Embryonic facial prominence (tissue), 1 donor: ENCODE data around the gene MORN1.
"Not testable (repeated sequence)": the region's sequence is repeated elsewhere in the genome, so short reads cannot be mapped to it uniquely, and the experiment has no call there.

Experiments
- DNase-seq: peaks from one replicate; pipeline ENCODE4 v3.0.0-alpha.2; 2016; ENCODE audit errors: extremely low spot score

Gene MORN1

DNA sequence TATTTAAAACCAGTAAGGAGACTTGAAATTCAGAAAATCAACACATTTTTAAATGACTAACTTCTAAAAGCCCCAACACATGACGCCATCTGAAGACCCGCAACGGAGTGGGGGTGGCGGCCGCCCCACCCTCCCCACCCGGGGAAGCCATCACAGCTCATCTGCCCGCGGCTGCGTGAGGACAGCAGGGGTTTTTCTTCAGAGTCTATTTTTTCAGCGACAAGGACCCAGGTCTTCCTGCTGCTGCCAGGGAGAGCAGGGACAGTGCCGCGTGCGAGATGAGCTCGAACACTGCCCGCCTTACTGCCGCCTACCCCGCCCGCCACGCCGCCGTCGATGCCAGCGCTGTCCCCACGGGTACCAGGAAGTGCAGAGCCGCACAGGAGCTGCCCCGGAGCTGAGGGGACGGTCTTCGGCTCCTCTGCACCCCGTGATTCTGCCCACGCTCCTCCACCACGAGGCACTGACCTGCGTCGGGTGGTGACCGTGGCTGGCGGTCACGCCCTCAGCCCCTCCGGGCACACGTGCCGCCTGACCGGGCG lies 84.2 kb downstream of the MORN1 start:
- no peak for DNase-seq

DNA sequence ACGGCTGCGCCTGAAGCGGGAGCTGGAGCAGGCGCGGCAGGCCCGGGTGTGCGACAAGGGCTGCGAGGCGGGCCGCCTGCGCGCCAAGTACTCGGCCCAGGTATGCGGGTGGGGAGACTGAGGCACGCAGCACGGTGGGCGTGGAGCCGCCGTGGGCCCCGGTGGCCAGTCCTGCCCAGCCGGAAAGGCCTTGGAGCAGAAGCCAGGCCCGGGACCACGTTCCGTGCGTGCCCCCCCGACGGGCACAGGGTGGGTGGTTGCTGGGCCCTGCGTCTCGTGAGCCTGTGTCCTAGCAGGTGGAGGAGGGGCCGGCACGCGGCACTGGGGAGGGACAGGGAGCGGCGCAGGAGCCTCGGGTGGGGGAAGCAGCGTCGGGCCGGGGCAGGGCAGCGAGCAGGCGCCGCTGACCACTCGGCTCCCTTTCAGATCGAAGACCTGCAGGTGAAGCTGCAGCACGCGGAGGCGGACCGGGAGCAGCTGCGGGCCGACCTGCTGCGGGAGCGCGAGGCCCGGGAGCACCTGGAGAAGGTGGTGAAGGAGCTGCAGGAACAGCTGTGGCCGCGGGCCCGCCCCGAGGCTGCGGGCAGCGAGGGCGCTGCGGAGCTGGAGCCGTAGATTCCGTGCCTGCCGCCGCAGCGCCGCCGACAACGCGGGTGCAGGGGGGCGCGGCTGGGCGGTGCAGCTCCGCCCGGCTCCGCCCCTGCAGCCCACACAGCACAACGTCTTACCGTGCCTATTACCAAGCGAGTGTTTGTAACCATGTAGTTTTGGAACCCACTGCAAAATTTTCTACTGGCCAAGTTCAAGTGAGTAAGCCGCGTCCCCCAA lies 85.0 kb downstream of the MORN1 start:
- no peak for DNase-seq

DNA sequence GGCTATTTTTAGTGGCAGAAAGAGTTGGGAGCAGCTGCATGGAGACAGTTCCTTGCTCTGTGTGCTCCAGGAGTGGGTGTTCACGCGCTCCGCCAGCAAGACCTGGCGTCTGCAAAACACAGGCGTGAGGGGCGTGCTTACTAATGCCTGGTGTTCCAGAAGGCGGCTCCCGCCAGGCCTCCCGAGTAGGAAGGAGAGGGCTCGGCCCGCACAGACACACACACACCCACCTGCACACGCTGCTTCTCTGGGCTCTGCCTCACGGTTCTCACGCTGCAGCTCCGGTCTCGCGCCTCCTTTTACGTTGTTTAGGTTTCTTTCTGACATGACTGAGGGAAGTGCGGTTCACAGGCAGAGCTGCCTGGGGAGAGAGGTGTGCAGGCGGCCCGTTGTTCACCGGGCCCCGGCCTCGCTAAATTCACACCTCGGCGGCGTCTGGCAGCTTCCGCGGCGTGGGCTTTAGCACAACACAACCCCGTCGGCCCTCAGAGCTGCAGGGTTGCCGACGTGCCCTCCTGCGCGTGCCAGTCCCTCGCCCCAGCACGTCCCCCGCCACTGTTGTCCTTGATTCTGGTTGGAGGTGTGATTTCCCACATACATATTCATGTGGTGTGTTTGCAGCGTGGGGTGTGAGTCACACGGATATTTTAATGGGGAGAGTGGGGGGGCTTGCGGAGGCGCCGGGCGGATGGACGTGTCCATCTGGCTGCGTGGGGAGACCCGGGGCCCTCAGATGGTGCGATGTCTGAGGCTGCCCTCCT lies 86.3 kb downstream of the MORN1 start:
- no peak for DNase-seq

DNA sequence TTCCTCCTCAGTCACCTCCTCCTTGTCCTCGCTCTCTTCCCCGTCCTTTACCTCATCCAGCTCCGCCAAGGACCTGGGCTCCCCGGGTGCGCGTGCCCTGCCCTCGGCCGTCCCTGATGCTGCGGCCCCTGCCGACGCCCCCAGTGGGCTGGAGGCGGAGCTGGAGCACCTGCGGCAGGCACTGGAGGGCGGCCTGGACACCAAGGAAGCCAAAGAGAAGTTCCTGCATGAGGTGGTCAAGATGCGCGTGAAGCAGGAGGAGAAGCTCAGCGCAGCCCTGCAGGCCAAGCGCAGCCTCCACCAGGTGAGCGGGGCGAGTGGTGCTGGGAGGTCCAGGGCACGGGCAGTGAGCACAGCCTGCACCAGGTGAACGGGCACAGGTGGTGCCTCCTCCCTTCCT lies 87.1 kb downstream of the MORN1 start:
- DNase-seq = no peak

DNA sequence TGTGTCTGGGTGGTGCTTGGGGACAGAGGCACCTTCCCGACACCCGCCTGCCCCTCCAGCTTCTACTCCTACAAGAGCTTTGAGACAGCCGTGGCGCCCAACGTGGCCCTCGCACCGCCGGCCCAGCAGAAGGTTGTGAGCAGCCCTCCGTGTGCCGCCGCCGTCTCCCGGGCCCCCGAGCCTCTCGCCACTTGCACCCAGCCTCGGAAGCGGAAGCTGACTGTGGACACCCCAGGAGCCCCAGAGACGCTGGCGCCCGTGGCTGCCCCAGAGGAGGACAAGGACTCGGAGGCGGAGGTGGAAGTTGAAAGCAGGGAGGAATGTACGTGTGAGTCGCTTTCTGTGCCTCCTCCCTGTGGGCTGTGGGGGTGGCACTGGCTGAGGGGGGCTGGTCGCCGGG lies 87.6 kb downstream of the MORN1 start:
- DNase-seq = no peak

DNA sequence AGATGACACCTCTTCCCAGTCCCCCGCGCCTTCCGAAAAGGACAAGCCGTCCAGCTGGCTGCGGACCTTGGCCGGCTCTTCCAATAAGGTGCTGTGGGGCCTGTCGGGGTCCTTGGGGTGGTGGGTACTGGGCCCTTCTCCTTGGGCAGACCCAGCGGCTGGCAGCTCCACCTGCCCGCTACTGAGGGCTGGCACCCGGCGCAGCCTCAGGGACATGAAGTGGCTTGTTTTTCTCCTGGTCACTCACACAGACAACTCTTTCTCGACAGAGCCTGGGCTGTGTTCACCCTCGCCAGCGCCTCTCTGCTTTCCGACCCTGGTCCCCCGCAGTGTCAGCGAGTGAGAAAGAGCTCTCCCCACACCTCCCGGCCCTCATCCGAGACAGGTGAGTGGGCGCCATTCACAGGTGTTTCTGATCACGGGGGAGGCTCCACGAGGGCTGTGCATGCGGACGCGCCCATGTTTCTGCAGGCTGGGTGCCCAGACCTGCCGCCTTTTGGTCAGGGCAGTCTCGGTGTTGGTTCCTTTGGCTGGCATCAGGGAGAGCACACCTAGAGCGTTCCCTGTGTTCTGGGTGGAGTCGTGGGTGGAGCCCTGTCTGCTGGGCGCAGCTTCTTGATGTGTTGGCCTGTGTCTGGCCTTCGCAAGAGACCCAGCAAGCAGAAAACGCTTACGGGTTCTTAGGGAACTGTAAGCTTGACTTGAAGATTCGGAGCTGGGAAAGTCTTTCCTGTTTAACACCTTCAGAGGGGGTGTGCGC lies 88.2 kb downstream of the MORN1 start:
- no peak for DNase-seq

DNA sequence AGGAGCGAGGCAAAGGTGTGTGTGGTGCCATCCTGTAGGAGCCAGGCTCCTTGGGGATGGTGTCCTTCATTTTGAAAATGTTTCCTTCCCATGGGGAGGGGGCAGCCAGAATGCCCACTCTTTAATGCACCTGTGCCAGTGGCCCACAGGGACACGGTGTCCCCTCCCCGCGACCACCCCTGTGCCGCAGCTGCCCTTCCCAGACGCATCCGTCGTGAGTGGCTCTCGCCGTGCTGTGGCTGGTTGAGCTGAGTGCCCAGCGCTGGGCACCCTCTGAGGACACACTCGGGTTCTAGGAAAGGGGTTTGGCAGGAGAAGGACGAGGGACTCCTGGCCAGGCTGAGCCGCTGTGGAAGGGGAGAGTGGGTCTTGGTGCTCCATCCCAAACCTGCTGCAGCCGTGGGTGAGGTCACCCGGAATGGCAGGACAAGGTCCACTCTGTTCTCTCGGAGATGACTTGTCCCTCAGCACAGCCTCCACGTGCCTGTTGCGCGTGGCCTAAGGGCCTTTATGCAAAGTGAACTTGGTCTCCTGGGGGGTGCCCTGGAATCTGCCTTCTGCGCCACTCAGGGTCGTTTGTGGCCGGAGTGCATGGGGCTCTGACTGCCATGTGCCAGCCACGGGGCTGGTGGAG lies 88.9 kb downstream of the MORN1 start:
- DNase-seq = no peak

DNA sequence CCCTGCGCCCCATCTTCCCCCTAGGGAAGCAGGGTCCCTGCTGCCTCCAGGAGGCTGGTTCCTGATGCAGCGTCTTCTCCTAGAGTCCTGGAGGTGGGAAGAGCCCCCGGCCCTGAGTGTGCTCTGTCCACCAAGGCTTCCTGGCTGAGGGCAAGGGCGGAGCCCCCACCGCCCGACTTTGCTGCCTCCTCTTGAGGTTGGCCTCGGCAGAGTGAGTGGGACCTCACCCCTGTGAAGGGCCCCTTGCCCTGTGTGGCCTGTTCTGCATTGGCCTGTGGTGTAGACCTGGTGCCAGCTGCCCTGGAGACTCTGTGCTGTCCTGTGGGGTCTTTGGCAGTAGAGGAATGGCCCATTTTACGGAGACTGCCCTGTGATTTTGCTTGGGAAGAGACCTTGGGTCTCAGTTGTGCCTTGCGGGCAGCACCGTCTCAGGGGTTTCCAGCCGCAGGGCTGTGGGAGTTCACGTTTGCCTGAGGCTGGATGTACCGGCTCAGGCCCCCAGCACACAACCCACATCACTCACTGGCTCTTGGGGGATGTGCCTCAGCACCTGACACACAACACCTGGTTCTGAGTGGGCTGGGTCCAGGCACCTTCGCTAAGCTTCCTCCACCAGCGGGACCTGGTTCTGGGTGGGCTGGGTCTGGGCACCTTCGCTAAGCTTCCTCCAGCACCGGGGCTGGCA lies 89.6 kb downstream of the MORN1 start:
- DNase-seq = no peak

DNA sequence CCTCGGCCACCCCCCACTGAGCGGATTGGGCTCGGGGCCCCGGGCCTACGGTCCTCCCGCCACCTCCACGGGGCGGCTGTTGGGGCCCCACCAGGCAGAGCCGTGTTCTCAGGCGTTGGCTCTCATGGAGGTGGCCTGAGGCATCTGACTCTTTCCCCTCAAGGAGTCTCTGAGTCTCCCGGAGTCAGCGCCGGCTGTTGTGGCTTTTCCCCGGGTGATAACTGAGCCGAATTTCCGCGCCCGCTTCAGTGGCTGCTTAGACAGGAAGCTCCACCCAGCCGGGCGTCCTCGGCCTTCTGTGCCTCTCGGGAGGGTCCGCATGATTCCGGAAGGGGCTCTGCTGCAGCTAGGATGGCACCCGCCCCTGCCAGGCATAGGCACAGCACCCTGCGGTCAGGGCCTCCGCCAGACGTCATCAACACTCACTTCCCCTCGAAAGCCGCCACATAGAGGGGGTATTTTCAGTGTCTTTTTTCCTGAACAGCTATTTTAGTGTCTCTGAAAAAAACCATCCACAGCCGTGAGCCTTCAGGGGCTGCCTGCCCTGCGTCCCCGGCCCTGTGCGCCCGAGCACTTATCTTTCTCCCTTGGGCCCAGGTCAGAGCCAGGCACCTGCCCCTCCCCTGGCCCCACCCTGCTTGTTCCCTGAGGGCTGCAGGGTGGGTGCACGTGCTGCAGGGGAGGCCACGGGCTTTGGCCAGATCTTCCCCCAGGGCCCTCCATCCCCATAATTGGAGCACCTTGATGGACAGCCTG lies 90.3 kb downstream of the MORN1 start:
- DNase-seq = no peak

DNA sequence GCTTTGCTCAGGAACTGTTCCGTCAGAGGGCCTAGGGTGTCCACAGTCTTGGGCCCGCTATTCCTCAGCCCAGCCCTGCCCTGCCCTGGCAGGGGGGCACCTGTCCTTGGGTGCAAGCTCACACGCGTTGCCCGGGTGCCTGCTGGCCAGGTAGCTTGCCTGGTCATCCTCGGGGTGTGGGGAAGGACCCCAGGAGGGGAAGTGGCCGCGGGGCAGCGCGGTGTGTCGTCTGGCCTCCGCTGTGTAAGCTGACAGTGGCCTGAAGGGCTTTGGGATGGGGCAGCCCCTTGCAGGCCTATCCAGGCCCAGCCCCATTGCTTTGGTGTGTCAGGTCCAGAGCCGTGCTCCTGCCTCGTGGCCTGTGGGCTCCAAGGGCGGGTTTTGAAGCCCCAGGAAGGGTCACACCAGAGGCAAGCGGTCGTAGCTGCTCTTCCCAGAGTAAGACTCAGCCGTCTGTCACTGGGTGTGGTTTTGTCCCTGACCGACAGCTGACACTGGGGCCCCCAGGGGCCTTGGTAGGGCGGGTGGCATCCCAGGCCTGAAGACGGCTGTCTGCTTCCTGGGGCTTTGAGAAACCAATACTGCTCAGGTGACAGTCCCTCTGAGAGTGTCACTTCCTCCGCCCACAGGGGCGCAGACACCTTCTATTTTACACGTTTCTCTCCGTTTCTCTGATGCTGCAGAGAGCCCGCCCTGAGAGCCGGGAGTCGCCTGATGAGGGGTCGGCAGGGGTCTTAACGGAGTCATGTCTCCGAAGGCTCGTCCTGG lies 91.2 kb downstream of the MORN1 start:
- no peak for DNase-seq

DNA sequence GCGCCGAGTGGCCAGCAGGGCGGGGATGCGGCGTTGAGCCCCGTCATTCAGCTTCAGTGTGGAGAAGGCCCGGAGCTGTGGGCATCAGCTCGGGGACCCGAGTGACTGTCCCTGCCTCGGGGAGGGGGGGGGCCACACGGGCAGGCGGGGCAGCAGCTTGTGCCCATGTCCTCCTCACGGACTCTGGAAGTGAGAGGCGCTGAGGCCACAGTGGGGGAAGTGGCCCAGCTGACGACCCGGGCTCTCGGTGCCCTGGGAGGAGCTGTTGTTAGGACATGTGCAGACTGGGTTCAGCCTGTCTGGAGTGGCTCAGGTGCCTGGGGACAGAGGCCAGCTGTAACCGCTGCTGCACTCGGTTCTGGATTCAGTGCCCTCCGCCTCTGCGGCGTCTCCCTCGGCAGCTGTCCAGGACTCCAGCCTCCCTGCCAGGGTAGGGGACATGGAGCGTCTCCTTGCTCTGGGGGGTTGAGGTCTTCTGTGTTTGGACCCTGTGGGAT lies 92.2 kb downstream of the MORN1 start:
- DNase-seq = no peak

DNA sequence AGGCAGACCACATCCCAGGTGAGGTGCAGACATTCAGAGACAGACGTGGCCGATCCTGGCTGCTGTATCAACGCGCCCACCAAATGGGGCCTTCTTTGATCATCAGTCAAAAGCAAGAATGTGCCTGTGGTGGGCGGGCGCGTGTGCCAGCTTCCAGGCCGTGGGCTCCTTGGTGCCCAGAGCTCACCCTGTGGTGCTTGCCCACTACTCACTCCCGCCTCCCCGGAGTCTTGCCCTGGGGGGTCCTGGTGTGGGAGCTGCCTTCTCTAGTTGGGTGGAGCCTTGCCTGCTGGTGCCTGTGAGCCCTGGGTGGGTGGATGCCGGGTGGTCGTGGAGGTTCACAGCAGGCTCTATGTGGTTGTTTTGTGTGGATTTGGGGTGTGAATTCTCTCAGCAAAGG lies 92.7 kb downstream of the MORN1 start:
- no peak for DNase-seq

DNA sequence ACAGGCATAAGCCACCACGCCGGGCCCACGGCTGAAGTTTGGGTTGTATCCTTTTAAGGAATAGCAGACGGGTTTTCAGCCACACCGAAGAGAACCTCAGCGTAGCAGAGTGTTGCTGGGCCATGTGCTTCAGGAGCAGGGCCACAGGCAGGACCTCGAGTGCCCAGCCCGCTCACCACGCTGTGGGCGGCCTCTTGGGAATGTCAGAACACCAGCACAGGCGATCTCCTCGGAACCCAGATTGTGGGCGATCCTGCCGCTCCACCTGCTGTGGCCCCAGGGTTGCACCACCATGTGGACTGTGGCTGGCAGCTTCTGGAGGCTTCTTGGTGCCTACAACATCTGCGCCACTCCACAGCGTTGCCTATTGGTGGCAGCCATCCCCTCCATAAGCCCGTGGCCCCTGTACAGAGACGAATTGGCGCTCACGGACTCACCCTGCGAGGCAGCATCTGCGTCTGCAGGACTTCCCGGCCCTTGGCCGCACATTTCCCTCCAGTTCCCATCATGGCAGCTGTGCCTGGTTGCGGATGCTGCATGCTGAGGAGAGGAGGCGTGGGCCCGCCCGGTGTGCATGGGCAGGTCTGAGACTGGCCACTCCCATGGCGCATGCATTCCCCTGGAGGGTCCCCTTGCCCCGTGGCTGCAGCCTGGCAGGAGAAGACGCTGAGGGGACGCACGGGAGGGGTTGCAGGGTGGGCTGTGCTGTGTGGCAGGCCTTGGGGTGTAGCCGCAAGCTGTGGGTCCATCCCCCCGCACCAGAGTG lies 93.9 kb downstream of the MORN1 start:
- no peak for DNase-seq

DNA sequence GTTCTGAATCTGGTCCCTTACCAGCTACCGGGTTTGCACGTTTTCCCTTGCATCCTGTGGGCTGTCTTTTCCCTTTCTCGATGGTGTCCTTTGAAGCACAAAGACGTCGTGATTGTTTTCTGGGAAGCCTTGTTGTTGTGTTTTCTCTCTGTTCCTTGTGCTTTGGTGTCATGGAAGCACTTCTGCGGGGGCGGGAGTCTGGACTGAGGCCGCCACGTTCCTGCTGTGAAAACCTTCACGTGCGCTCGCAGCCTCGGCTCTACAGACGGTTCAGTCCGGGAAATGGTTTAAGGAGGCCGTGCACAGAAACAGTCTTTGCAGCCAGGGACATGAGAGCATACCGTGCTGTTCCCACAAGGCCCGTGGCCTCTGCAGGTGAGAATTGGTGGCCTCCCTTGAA lies 94.7 kb downstream of the MORN1 start:
- DNase-seq = no peak

DNA sequence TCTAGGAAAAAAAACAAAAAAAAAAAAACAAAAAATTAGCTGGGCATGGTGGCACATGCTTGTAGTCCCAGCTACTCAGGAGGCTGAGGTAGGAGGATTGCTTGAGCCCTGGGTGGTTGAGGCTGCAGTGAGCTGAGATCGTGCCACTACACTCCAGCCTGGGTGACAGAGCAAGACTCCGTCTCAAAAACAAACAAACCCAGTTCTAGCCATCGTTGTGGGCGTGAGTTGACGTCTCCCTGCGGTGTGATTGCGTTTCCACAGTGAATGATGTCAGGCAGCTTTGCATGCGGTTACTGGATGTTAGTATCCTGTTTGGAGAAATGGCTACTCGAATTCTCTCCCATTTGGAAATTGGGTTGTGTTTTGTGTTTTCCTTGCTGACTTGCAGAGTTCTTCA lies 95.1 kb downstream of the MORN1 start:
- DNase-seq = not testable (repeated sequence)

DNA sequence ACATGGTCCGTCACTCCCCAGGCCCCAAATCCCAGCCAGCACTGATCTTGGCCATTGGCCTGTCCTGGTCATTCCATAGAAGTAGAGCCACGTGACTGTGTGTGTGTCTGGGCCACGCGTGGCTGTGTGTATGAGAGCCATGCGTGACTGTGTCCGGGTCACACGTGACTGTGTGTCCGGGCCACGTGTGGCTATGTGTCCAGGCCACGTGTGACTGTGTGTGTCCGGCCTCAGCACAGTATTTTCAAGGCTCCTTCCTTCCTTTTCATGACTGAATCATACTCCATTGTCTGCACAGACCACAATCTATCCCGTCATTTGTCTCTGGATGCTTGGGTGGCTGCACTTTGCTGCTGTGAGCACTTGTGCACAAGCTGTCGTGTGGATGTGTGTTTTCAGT lies 95.8 kb downstream of the MORN1 start:
- no peak for DNase-seq

DNA sequence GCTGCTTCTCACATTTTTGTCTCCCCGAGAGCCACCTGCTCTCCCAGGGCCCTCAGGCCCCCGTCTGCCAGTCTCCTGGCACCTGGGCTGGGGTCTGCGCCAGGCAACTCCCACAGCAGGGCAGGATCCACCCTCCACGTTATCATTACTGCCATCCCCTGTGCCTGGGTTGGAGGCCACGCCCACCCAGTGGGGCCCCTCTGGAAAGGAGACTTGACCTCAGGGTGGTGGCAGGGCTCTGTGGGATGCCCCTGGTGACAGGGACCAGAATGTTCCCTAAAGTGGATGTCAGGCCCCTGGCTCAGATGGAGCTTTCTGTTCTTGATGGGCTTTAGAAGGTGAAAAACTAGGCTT lies 96.7 kb downstream of the MORN1 start:
- no peak for DNase-seq

DNA sequence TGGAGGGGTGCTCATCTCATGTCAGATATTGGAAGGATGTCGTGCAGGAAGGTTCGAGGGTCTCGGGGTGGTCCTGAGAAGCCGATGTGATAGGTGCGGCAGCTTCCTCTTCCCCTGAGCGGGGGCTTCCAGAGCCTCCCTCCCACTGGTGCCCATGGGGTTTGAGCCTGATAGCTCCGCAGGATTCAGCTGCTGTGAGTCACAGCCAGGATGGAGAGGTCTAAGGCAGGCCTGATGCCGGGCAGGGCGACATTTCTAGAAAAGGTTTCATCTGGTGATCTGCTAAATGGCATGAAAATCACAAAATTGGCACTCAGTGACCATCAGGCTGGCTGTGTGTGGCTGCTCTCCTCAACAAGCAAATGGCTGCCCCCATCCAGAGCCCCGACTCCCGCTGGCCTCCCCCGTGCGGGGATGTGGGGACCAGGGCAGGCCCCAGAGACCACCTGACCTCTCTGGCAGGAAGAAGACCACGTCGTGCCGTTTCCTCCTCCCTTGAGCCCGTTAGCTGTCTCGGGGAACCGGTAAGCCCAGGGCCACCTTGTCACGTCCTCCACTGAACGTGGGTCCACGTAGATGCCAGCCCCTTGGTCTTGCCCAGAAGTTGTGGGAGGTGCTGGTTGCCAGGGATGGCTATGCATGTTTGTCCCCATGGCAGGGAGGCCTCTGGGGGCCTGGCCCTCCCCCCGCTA lies 97.2 kb downstream of the MORN1 start:
- DNase-seq = no peak
